ENCODE measurements around the gene OR10H3.

DNA sequence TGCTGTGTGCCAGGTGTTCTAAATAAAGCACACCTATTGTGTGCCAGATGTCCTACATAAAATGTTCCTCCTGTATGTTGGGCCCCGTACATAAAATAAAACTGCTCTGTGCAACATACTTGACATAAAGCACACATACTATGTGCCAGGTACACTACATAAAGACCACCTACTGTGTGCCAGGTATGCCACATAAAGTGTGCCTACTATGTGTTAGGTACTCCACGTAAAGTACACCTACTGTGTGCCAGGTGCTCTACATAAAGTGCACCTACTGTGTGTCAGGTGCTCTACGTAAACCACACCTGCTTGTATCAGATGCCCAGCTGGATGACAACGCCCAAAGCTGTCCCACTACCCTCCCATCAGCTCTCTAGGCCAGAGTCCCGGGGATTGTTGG is 43.9 kb downstream of the OR10H3 start:
- TF ChIP-seq, protein P1, sequence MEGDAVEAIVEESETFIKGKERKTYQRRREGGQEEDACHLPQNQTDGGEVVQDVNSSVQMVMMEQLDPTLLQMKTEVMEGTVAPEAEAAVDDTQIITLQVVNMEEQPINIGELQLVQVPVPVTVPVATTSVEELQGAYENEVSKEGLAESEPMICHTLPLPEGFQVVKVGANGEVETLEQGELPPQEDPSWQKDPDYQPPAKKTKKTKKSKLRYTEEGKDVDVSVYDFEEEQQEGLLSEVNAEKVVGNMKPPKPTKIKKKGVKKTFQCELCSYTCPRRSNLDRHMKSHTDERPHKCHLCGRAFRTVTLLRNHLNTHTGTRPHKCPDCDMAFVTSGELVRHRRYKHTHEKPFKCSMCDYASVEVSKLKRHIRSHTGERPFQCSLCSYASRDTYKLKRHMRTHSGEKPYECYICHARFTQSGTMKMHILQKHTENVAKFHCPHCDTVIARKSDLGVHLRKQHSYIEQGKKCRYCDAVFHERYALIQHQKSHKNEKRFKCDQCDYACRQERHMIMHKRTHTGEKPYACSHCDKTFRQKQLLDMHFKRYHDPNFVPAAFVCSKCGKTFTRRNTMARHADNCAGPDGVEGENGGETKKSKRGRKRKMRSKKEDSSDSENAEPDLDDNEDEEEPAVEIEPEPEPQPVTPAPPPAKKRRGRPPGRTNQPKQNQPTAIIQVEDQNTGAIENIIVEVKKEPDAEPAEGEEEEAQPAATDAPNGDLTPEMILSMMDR (IDR thresholded peaks at IDR 0.05 in 4 of 5, conservative IDR thresholded peaks at IDR 0.05 in 1 of 5), result no peak
- no peak for TF ChIP-seq POLR2A (IDR thresholded peaks at IDR 0.05)

All from gastrocnemius medialis (tissue), 4 donors.